Measurements from ENCODE around the gene SGF29.

Gene SGF29

GRCh38 chr16:28527985-28528384, 25.7 kb upstream of the SGF29 start:
- no peaks in the 10 kb centered on the region for H3F3A ChIP-seq (ENCODE audit: insufficient read depth, low read length)
- H3K9me3 ChIP-seq (ENCODE audit: low read length) = no peaks in the 10 kb centered on the region
- H4K20me1 ChIP-seq (ENCODE audit: insufficient read depth, low read length) = no peaks in the 10 kb centered on the region
- H3K4me3 ChIP-seq (ENCODE audit: low read depth, low read length, poor library complexity, severe bottlenecking) = no peak overlapping the region
- H3K79me2 ChIP-seq (ENCODE audit: insufficient read depth, low read length) = no peaks in the 10 kb centered on the region
- H3K4me1 ChIP-seq (ENCODE audit: insufficient read depth, low read length, severe bottlenecking) = no peaks in the 10 kb centered on the region
- no peaks in the 10 kb centered on the region for H3K36me3 ChIP-seq (ENCODE audit: insufficient read depth, low read length)
- no peaks in the 10 kb centered on the region for H3K9me2 ChIP-seq (ENCODE audit: low read depth, low read length)
- no peaks in the 10 kb centered on the region for H3K27me3 ChIP-seq (ENCODE audit: insufficient read depth, low read length)
- TF ChIP-seq, protein P1, sequence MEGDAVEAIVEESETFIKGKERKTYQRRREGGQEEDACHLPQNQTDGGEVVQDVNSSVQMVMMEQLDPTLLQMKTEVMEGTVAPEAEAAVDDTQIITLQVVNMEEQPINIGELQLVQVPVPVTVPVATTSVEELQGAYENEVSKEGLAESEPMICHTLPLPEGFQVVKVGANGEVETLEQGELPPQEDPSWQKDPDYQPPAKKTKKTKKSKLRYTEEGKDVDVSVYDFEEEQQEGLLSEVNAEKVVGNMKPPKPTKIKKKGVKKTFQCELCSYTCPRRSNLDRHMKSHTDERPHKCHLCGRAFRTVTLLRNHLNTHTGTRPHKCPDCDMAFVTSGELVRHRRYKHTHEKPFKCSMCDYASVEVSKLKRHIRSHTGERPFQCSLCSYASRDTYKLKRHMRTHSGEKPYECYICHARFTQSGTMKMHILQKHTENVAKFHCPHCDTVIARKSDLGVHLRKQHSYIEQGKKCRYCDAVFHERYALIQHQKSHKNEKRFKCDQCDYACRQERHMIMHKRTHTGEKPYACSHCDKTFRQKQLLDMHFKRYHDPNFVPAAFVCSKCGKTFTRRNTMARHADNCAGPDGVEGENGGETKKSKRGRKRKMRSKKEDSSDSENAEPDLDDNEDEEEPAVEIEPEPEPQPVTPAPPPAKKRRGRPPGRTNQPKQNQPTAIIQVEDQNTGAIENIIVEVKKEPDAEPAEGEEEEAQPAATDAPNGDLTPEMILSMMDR (IDR thresholded peaks at IDR 0.05; ENCODE audit: low read length) = no peak
- TF ChIP-seq EZH2 (IDR thresholded peaks at IDR 0.05; ENCODE audit: borderline replicate concordance, low read length) = no peak
- H3K27ac ChIP-seq (ENCODE audit: low read depth, low read length, poor library complexity, severe bottlenecking) = no peak overlapping the region
- H3K4me2 ChIP-seq (ENCODE audit: low read length) = no peak overlapping the region
- H2AFZ ChIP-seq (ENCODE audit: low read length) = no peak overlapping the region
- no peak overlapping the region for H3K9ac ChIP-seq (ENCODE audit: low read length)

- no peaks in the 10 kb centered on the region for H4K20me1 ChIP-seq (ENCODE audit: insufficient read depth, low read length)
- H3F3A ChIP-seq (ENCODE audit: insufficient read depth, low read length) = no peaks in the 10 kb centered on the region
- no peak overlapping the region for H2AFZ ChIP-seq (ENCODE audit: low read length)
- H3K27me3 ChIP-seq (ENCODE audit: insufficient read depth, low read length) = no peaks in the 10 kb centered on the region
- no peaks in the 10 kb centered on the region for H3K9me2 ChIP-seq (ENCODE audit: low read depth, low read length)
- TF ChIP-seq, protein P1 (IDR thresholded peaks at IDR 0.05; ENCODE audit: low read length) = no peak
- TF ChIP-seq EZH2 (IDR thresholded peaks at IDR 0.05; ENCODE audit: borderline replicate concordance, low read length) = no peak
- H3K4me3 ChIP-seq (ENCODE audit: low read depth, low read length, poor library complexity, severe bottlenecking) = no peak overlapping the region
- no peak overlapping the region for H3K27ac ChIP-seq (ENCODE audit: low read depth, low read length, poor library complexity, severe bottlenecking)
- H3K4me1 ChIP-seq (ENCODE audit: insufficient read depth, low read length, severe bottlenecking) = no peaks in the 10 kb centered on the region
- H3K9ac ChIP-seq (ENCODE audit: low read length) = no peak overlapping the region
- no peaks in the 10 kb centered on the region for H3K79me2 ChIP-seq (ENCODE audit: insufficient read depth, low read length)
- no peaks in the 10 kb centered on the region for H3K36me3 ChIP-seq (ENCODE audit: insufficient read depth, low read length)
- H3K9me3 ChIP-seq (ENCODE audit: low read length) = no peaks in the 10 kb centered on the region
- no peak overlapping the region for H3K4me2 ChIP-seq (ENCODE audit: low read length)
These were observed 25.3 kb upstream of the SGF29 start for GRCh38 chr16:28528463-28528867.

- TF ChIP-seq EZH2 (IDR thresholded peaks at IDR 0.05; ENCODE audit: borderline replicate concordance, low read length) = no peak
- TF ChIP-seq, protein P1 (IDR thresholded peaks at IDR 0.05; ENCODE audit: low read length) = no peak
- Histone ChIP-seq H3F3A (ENCODE audit: insufficient read depth, low read length) (no peaks in the 10 kb centered on the region), H3K36me3 (ENCODE audit: insufficient read depth, low read length) (no peaks in the 10 kb centered on the region), H4K20me1 (ENCODE audit: insufficient read depth, low read length) (no peaks in the 10 kb centered on the region), H3K4me1 (ENCODE audit: insufficient read depth, low read length, severe bottlenecking) (no peaks in the 10 kb centered on the region), H2AFZ (ENCODE audit: low read length) (no peak overlapping the region), H3K27ac (ENCODE audit: low read depth, low read length, poor library complexity, severe bottlenecking) (no peak overlapping the region), H3K4me2 (ENCODE audit: low read length) (no peak overlapping the region), H3K79me2 (ENCODE audit: insufficient read depth, low read length) (no peaks in the 10 kb centered on the region), H3K27me3 (ENCODE audit: insufficient read depth, low read length) (no peaks in the 10 kb centered on the region), H3K9me2 (ENCODE audit: low read depth, low read length) (no peaks in the 10 kb centered on the region), H3K4me3 (ENCODE audit: low read depth, low read length, poor library complexity, severe bottlenecking) (no peak overlapping the region), H3K9ac (ENCODE audit: low read length) (no peak overlapping the region), H3K9me3 (ENCODE audit: low read length) (no peaks in the 10 kb centered on the region)
These were observed 24.6 kb upstream of the SGF29 start for GRCh38 chr16:28529124-28529523.

Measured in OCI-LY1 (cell line).